Colonic mucosa (tissue), 4 donors: ENCODE results near the gene PCDH12. TPM values are rescaled to one million over a fixed set of nuclear protein-coding genes. Genes with fewer than 3 reads are reported as not detected.
A peak's percentile ranks its signal among the peaks of the same experiment; 100 is the strongest.

Source experiments
- DNase-seq: peaks from one replicate; pipeline ENCODE4 v3.0.0-alpha.2; 2020
- H3K27ac ChIP-seq: fragments of 200-600 bp; one replicate; pipeline ENCODE4 v1.8.0; 2021
- H3K27me3 ChIP-seq: fragments of 200-600 bp; one replicate; pipeline ENCODE4 v1.8.0; 2021
- H3K36me3 ChIP-seq: fragments of 200-600 bp; one replicate; pipeline ENCODE4 v1.8.0; 2021
- H3K4me1 ChIP-seq: fragments of 200-600 bp; one replicate; pipeline ENCODE4 v1.8.0; 2021; ENCODE audit warnings: mild to moderate bottlenecking
- H3K4me3 ChIP-seq: fragments of 200-600 bp; one replicate; pipeline ENCODE4 v1.8.0; 2021
- H3K9ac ChIP-seq, 2 donors: one replicate each; pipeline ENCODE4 v1.7.0; 2013; ENCODE audit warnings: control low read depth in 2 of 2, low read depth in 2 of 2, low read length in 2 of 2
- H3K9me3 ChIP-seq: fragments of 200-600 bp; one replicate; pipeline ENCODE4 v1.8.0; 2021
- intact Hi-C: fragments of 100-400 bp; cut with DNase I; formaldehyde crosslinking; loops from one replicate; pipeline ENCODE4 v1.14.1; 2022
- total RNA-seq, 2 donors: library from RNA; stranded (reverse); fragmentation: NEBNext Ultra II Directional in 1 of 2; extraction: Animal tissue kit (Norgen Biotek cat#: 25700) in 1 of 2; gene quantifications; one replicate each; pipeline ENCODE4 v1.2.1, GENCODE V29; 2021
- TF ChIP-seq, protein P1 (sequence below): fragments of 200-600 bp; IDR thresholded peaks from one replicate; pipeline ENCODE4 v1.8.0; 2022; ENCODE audit warnings: antibody characterized with exemption, mild to moderate bottlenecking
- donor health status: healthy.
- donor health status: DM: no; HTN: no; CAD: no.
- donor health status: DM: no; HTN: no; CAD: no.

Gene PCDH12
- total RNA-seq, 2 donors from 2014 or later = 1.1 to 1.3 TPM

DNA sequence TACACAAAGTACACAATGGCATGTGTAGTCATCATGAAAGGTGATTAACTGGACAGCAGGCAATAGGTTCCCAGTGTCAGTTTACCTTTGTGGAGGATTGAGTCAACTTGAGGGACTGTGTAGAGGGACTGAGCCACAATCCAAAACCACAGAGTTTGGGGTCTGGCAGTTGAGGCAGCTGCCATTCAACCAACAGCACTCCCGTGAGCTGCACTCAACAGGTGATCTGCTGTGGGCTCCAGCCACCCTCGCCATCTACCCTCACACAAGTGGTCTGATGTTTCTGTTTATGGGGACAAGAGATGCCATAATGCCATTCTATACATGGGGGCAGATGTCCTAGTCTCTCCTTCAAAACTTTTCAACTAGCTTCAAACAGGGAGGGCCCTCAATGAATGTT lies 37.2 kb downstream of the PCDH12 start:
- Histone ChIP-seq H3K4me1 (peaks cover 15% of the 10 kb centered on the region), H3K9ac (no peak overlapping the region), H3K9me3 (no peaks in the 10 kb centered on the region), H3K36me3 (peaks cover 4% of the 10 kb centered on the region), H3K27ac (no peak overlapping the region), H3K4me3 (no peak overlapping the region), H3K27me3 (no peaks in the 10 kb centered on the region)
- intact Hi-C loops = no loop called here
- TF ChIP-seq, protein P1, sequence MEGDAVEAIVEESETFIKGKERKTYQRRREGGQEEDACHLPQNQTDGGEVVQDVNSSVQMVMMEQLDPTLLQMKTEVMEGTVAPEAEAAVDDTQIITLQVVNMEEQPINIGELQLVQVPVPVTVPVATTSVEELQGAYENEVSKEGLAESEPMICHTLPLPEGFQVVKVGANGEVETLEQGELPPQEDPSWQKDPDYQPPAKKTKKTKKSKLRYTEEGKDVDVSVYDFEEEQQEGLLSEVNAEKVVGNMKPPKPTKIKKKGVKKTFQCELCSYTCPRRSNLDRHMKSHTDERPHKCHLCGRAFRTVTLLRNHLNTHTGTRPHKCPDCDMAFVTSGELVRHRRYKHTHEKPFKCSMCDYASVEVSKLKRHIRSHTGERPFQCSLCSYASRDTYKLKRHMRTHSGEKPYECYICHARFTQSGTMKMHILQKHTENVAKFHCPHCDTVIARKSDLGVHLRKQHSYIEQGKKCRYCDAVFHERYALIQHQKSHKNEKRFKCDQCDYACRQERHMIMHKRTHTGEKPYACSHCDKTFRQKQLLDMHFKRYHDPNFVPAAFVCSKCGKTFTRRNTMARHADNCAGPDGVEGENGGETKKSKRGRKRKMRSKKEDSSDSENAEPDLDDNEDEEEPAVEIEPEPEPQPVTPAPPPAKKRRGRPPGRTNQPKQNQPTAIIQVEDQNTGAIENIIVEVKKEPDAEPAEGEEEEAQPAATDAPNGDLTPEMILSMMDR = no peak
- no peak for DNase-seq

DNA sequence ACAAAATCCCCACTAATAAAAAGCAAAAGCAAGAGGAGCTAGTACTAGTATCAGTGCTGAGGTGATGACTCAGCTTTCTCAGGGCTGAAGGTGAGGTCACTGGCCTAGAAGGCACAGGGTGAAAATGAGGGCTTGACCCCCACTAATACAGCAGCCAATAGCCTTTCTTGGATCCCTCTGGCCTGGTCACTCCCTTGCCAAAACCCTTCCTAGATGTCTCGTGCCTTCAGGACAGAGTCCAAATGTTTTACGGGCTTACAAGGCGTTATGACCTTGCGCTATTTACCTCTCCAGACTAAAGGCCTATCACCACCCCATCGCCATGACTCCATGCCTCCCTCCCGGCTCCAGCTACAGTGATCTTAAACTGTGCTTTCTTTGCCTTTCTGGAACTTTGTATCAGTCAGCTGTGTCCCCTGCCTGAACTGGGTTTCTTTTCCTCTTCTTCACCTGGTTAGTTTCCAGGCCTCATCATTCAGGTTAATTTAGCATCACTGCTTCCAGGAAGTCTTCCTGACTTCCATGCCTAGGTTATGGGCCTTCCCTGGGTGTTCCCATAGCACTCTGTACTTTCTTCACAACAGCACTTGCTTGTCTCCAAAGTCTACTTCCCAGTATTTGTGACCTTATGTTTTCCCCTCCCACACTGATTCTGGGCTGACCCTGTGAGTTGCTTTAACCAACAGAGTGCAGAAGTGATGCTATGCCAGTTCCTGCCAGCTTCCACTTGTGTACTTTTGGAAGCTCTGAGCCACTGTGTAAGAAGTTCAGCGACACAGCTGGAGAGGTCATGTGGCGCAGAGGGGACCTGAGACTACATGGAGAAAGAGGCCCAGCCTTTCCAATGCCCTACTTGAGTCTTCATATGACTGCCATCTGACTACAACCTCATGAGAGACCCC lies 38.5 kb downstream of the PCDH12 start:
- Histone ChIP-seq H3K27ac (no peak overlapping the region), H3K4me3 (no peak overlapping the region), H3K9ac (no peak overlapping the region), H3K36me3 (no peaks in the 10 kb centered on the region), H3K27me3 (no peaks in the 10 kb centered on the region), H3K4me1 (peaks cover 14% of the 10 kb centered on the region), H3K9me3 (no peaks in the 10 kb centered on the region)
- TF ChIP-seq, protein P1 = no peak
- peak; percentile 58 for DNase-seq
- intact Hi-C loops = no loop called here

DNA sequence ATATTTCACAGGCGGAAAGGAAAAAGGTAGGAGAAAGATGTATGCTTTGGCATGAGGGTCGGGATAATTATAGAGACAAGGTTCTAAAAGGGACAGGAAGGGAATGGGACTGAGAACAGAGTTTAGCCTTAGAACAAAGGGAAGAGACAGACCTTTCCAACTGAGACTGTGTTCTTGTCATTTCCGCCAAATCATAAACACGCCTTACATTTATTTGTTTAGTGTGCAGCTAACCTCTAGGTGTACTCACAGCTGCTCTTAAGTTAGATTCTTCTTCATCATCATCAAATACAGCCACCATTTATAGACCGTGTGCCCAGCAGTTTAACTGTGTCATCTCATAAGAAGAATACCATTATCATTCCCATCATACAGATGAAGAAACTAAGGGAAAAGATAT lies 40.2 kb downstream of the PCDH12 start:
- H3K4me1 ChIP-seq = peaks cover 17% of the 10 kb centered on the region

DNA sequence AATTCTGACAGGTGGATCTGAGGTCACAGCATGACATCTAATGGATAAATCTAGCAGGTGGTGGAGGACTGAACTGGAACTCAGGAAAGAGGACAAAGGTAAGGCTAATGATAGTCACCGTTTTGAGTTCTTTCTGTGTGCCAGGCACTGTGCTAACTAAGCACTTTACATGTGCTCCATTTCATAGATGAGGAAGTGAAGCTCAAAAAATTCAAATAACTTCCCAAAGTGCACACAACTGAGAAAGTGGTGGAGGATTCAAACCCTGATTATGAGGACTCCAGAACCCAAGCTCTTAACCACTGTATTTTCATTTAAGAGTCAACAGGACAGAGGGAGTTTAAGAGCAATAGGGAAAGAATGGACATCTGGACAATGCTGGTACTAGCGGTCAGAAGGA lies 41.5 kb downstream of the PCDH12 start:
- Histone ChIP-seq H3K27ac (no peak overlapping the region), H3K4me1 (peaks cover 17% of the 10 kb centered on the region), H3K9me3 (no peaks in the 10 kb centered on the region), H3K4me3 (no peak overlapping the region), H3K9ac (no peak overlapping the region), H3K27me3 (no peaks in the 10 kb centered on the region), H3K36me3 (no peaks in the 10 kb centered on the region)
- DNase-seq = no peak
- TF ChIP-seq, protein P1 = no peak
- intact Hi-C loops = no loop called here

More for the DNA sequence above, 40.2 kb downstream of the PCDH12 start:
- intact Hi-C loops = no loop called here
- no peak overlapping the region for H3K4me3 ChIP-seq
- no peaks in the 10 kb centered on the region for H3K9me3 ChIP-seq
- no peaks in the 10 kb centered on the region for H3K27me3 ChIP-seq
- peak overlapping the region; percentile 24 for H3K27ac ChIP-seq
- TF ChIP-seq, protein P1 = no peak
- no peak for DNase-seq
- no peaks in the 10 kb centered on the region for H3K36me3 ChIP-seq
- peak overlapping the region in 1 of 2 donors; percentile 47 for H3K9ac ChIP-seq

DNA sequence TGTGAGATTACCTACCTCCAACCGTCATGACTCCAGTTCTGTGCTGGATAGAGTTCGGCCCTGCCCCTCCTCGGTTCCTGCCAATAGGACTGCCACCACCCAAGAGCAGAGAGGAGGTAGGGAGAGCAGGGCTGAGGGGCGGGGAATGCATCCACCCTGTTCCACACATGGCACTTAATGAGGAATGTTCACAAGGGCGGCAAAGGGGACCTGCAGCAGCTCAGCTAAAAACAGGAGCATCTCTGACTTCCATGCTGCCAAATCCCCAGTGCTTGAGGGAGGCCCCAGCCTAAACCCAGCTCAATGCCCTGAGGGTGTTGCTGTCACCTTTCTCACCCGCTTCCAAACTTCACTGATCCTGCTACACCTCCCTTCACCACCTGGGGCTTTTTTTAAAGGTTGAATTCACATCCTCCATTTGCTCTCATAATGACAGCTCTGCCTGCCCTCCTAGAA lies 42.1 kb downstream of the PCDH12 start:
- Histone ChIP-seq H3K27ac (no peak overlapping the region), H3K4me1 (peaks cover 17% of the 10 kb centered on the region), H3K9me3 (no peaks in the 10 kb centered on the region), H3K36me3 (no peaks in the 10 kb centered on the region), H3K9ac (no peak overlapping the region), H3K4me3 (no peak overlapping the region), H3K27me3 (no peaks in the 10 kb centered on the region)
- intact Hi-C loops = no loop called here
- DNase-seq = peak; percentile 42
- TF ChIP-seq, protein P1 = no peak
